ENCODE measurements around the gene MYZAP.

GRCh38 chr15:57565311-57565710 is 26.4 kb upstream of the MYZAP start:
- TF ChIP-seq CTCF (conservative IDR thresholded peaks at IDR 0.05; ENCODE audit: low read depth, low read length) (no peak), EZH2 (IDR thresholded peaks at IDR 0.05; ENCODE audit: low read length, unreplicated experiment) (no peak), EZH2phosphoT487 (IDR thresholded peaks at IDR 0.05; ENCODE audit: borderline replicate concordance, low read length) (no peak)

Measured in PC-3 (cell line).